MCF 10A (cell line): ENCODE data around the gene GPR132. TPM values are rescaled to one million over a fixed set of nuclear protein-coding genes. Genes with fewer than 3 reads are reported as not detected.
A peak's percentile ranks its signal among the peaks of the same experiment; 100 is the strongest.

Source experiments
- BruUV-seq: library from RNA; stranded (reverse); fragments of 400-500 nt; replicated peaks from 2 replicates; lab custom pipeline; 2021; lab: Mats Ljungman, UMichigan
- CTCF ChIA-PET: fragments of 300-600 bp; sonication (Branson Sonifier 250); formaldehyde crosslinking; extraction: SDS; loops from one replicate; lab custom pipeline; 2021; ENCODE audit warnings: antibody characterized with exemption, inconsistent platforms; lab: Yijun Ruan, JAX
- POLR2A ChIA-PET: fragments of 300-600, 350-650 bp; sonication (Branson Sonifier 250); formaldehyde crosslinking; extraction: SDS; loops from one replicate; lab custom pipeline; 2020; ENCODE audit warnings: antibody characterized with exemption, inconsistent platforms; lab: Yijun Ruan, JAX
- DNase-seq: peaks from one replicate; pipeline ENCODE4 v3.0.0-alpha.2; 2018; ENCODE audit not compliant: unreplicated experiment
- H3K27ac Mint-ChIP-seq: one replicate; pipeline ENCODE4 v1.8.0; 2022; ENCODE audit warnings: mild to moderate bottlenecking, low read depth, mixed read lengths; ENCODE audit not compliant: unreplicated experiment
- H3K27me3 Mint-ChIP-seq: one replicate; pipeline ENCODE4 v1.8.0; 2022; ENCODE audit warnings: mixed read lengths; ENCODE audit not compliant: insufficient read depth, unreplicated experiment
- H3K36me3 Mint-ChIP-seq: one replicate; pipeline ENCODE4 v1.8.0; 2022; ENCODE audit warnings: mild to moderate bottlenecking, moderate library complexity, mixed read lengths; ENCODE audit not compliant: insufficient read depth, unreplicated experiment
- H3K4me1 Mint-ChIP-seq: one replicate; pipeline ENCODE4 v1.8.0; 2022; ENCODE audit warnings: mixed read lengths; ENCODE audit not compliant: insufficient read depth, unreplicated experiment
- H3K4me3 Mint-ChIP-seq: one replicate; pipeline ENCODE4 v1.8.0; 2022; ENCODE audit warnings: mild to moderate bottlenecking, moderate library complexity, mixed read lengths; ENCODE audit not compliant: unreplicated experiment
- H3K9me3 Mint-ChIP-seq: one replicate; pipeline ENCODE4 v1.8.0; 2022; ENCODE audit warnings: mixed read lengths; ENCODE audit not compliant: unreplicated experiment
- CTCF ChIP-seq: fragments of 200-600 bp; IDR thresholded peaks from one replicate; pipeline ENCODE4 v1.8.0; 2022; ENCODE audit warnings: antibody characterized with exemption, mild to moderate bottlenecking; ENCODE audit not compliant: unreplicated experiment
- intact Hi-C: fragments of 100-400 bp; cut with micrococcal nuclease; formaldehyde crosslinking; loops from 2 replicates; pipeline ENCODE4 v1.14.1; 2022
- total RNA-seq: library from RNA; stranded (reverse); gene quantifications from 2 replicates; pipeline ENCODE4 v1.2.3, GENCODE V29; 2022

The GPR132 gene
- total RNA-seq, 1 experiment from 2014 or later, result 0.42 TPM

GRCh38 chr14:105092171-105093037 lies 27.2 kb upstream of the GPR132 start:
- peak overlapping the region; percentile 82 for H3K4me3 Mint-ChIP-seq
- H3K9me3 Mint-ChIP-seq, result no peaks in the 10 kb centered on the region
- peaks cover 12% of the 10 kb centered on the region for H3K36me3 Mint-ChIP-seq
- TSS peak; percentile 31 for BruUV-seq
- POLR2A ChIA-PET, result interaction anchor here (0.6 to 6.6 kb wide), 15 partner anchors 67 to 397 kb away, joined by 3 to 79 read pairs (median 4); partner anchors contain the start of genes BRF1, CDCA4 and JAG2
- intact Hi-C loops, result loop anchor here (5.0 kb wide), 1 partner anchor 90 kb away; the partner anchor contains the start of gene NUDT14
- no peaks in the 10 kb centered on the region for H3K27me3 Mint-ChIP-seq
- DNase-seq, result peak; percentile 36
- CTCF ChIA-PET, result interaction anchor here (0.6 to 3.2 kb wide), 3 partner anchors 74 to 155 kb away, joined by 3 to 32 read pairs (median 3); partner anchors contain the start of gene JAG2
- H3K27ac Mint-ChIP-seq, result peak overlapping the region; percentile 83
- H3K4me1 Mint-ChIP-seq, result peaks cover 33% of the 10 kb centered on the region
- no peak for TF ChIP-seq CTCF

- ChIA-PET CTCF (interaction anchor here (0.6 to 3.2 kb wide), 12 partner anchors 10 to 421 kb away, joined by 3 to 32 read pairs (median 4); partner anchors contain the start of gene JAG2), POLR2A (interaction anchor here (0.6 to 6.6 kb wide), 14 partner anchors 68 to 398 kb away, joined by 3 to 79 read pairs (median 4); partner anchors contain the start of genes BRF1, CDCA4 and JAG2)
- peak overlapping the region; percentile 83 for H3K27ac Mint-ChIP-seq
- BruUV-seq, result no TSS peak
- H3K4me3 Mint-ChIP-seq, result peak overlapping the region; percentile 82
- H3K4me1 Mint-ChIP-seq, result peaks cover 30% of the 10 kb centered on the region
- H3K27me3 Mint-ChIP-seq, result no peaks in the 10 kb centered on the region
- peak; percentile 99 for DNase-seq
- H3K36me3 Mint-ChIP-seq, result peaks cover 18% of the 10 kb centered on the region
- no peaks in the 10 kb centered on the region for H3K9me3 Mint-ChIP-seq
- intact Hi-C loops, result loop anchor here (1.0 to 5.0 kb wide), 2 partner anchors 76 to 91 kb away; partner anchors contain the start of gene NUDT14
- TF ChIP-seq CTCF, result no peak
Measured at GRCh38 chr14:105091517-105092170, 26.4 kb upstream of the GPR132 start.

GRCh38 chr14:105091054-105091516 lies 25.9 kb upstream of the GPR132 start:
- Mint-ChIP-seq H3K36me3 (peaks cover 19% of the 10 kb centered on the region), H3K4me1 (peaks cover 30% of the 10 kb centered on the region), H3K4me3 (peak overlapping the region; percentile 82), H3K27me3 (no peaks in the 10 kb centered on the region), H3K27ac (peak overlapping the region; percentile 83), H3K9me3 (no peaks in the 10 kb centered on the region)
- CTCF ChIA-PET, result interaction anchor here (0.6 to 3.2 kb wide), 21 partner anchors 10 to 421 kb away, joined by 3 to 32 read pairs (median 4); partner anchors contain the start of gene JAG2
- no peak for TF ChIP-seq CTCF
- POLR2A ChIA-PET, result interaction anchor here (0.6 to 6.6 kb wide), 17 partner anchors 66 to 398 kb away, joined by 3 to 79 read pairs (median 4); partner anchors contain the start of genes BRF1, CDCA4 and JAG2
- intact Hi-C loops, result loop anchor here (1.0 to 5.0 kb wide), 2 partner anchors 76 to 91 kb away; partner anchors contain the start of gene NUDT14
- DNase-seq, result peak; percentile 55
- no TSS peak for BruUV-seq
